Astrocyte (in vitro differentiated cells and primary cell): Measurements from ENCODE around the gene MTERF1. TPM values are rescaled to one million over a fixed set of nuclear protein-coding genes. Genes with fewer than 3 reads are reported as not detected.
A peak's percentile ranks its signal among the peaks of the same experiment; 100 is the strongest.

Experiments used
- DNase-seq: peaks from one replicate; pipeline ENCODE4 v3.0.0-alpha.2; 2010; ENCODE audit warnings: low read depth
- FAIRE-seq: peaks from 2 replicates; lab custom pipeline; 2011; peaks lifted over from hg19 to GRCh38; lab: Jason Lieb, UNC
- H2AFZ ChIP-seq: 2 replicates; pipeline ENCODE4 v1.6.0; 2012; ENCODE audit warnings: low read depth, low read length, inconsistent platforms
- H3K27ac ChIP-seq: 2 replicates; pipeline ENCODE4 v1.5.1; 2011; ENCODE audit warnings: low read depth, low read length, inconsistent platforms
- H3K27me3 ChIP-seq: 2 replicates; pipeline ENCODE4 v1.6.0; 2011; ENCODE audit warnings: low read length, inconsistent platforms; ENCODE audit not compliant: insufficient read depth
- H3K36me3 ChIP-seq: 2 replicates; pipeline ENCODE4 v1.5.1; 2011; ENCODE audit warnings: low read length, inconsistent platforms; ENCODE audit not compliant: insufficient read depth
- H3K4me1 ChIP-seq: 2 replicates; pipeline ENCODE4 v1.5.1; 2011; ENCODE audit warnings: low read length, inconsistent platforms; ENCODE audit not compliant: insufficient read depth
- H3K4me2 ChIP-seq: 2 replicates; pipeline ENCODE4 v1.6.0; 2012; ENCODE audit warnings: low read length, inconsistent platforms
- H3K4me3 ChIP-seq: 2 replicates; pipeline ENCODE4 v1.5.1; 2011; ENCODE audit warnings: low read depth, mild to moderate bottlenecking, low read length, inconsistent platforms; ENCODE audit not compliant: insufficient read depth
- H3K79me2 ChIP-seq: 2 replicates; pipeline ENCODE4 v1.6.0; 2012; ENCODE audit warnings: mild to moderate bottlenecking, low read length, inconsistent platforms; ENCODE audit not compliant: insufficient read depth
- H3K9ac ChIP-seq: 2 replicates; pipeline ENCODE4 v1.6.0; 2012; ENCODE audit warnings: mild to moderate bottlenecking, low read length, inconsistent platforms
- H3K9me3 ChIP-seq: 2 replicates; pipeline ENCODE4 v1.5.1; 2012; ENCODE audit warnings: low read depth, mild to moderate bottlenecking, low read length, inconsistent platforms; ENCODE audit not compliant: insufficient read depth
- H4K20me1 ChIP-seq: 2 replicates; pipeline ENCODE4 v1.6.0; 2012; ENCODE audit warnings: low read length, inconsistent platforms; ENCODE audit not compliant: insufficient read depth
- H3K27ac Mint-ChIP-seq: one replicate; pipeline ENCODE4 v1.8.0; 2021; ENCODE audit warnings: mild to moderate bottlenecking, mixed read lengths; ENCODE audit not compliant: unreplicated experiment
- H3K27me3 Mint-ChIP-seq: one replicate; pipeline ENCODE4 v1.8.0; 2021; ENCODE audit warnings: low read depth, mixed read lengths; ENCODE audit not compliant: unreplicated experiment
- H3K36me3 Mint-ChIP-seq: one replicate; pipeline ENCODE4 v1.8.0; 2021; ENCODE audit warnings: low read depth, mixed read lengths; ENCODE audit not compliant: unreplicated experiment
- H3K4me1 Mint-ChIP-seq: one replicate; pipeline ENCODE4 v1.8.0; 2021; ENCODE audit warnings: low read depth, mixed read lengths; ENCODE audit not compliant: unreplicated experiment
- H3K4me3 Mint-ChIP-seq: one replicate; pipeline ENCODE4 v1.8.0; 2021; ENCODE audit warnings: mild to moderate bottlenecking, moderate library complexity, mixed read lengths; ENCODE audit not compliant: unreplicated experiment
- H3K9me3 Mint-ChIP-seq: one replicate; pipeline ENCODE4 v1.8.0; 2021; ENCODE audit warnings: mild to moderate bottlenecking, mixed read lengths; ENCODE audit not compliant: unreplicated experiment
- EZH2 ChIP-seq: IDR thresholded peaks from 2 replicates; pipeline ENCODE4 v1.6.1; 2012; ENCODE audit warnings: mild to moderate bottlenecking, low read length, inconsistent platforms; ENCODE audit not compliant: insufficient read depth
- total RNA-seq: library from RNA; stranded (reverse); gene quantifications from 2 replicates; pipeline ENCODE4 v1.2.1, GENCODE V29; 2021
- TF ChIP-seq, protein P1 (sequence below): IDR thresholded peaks from 2 replicates; pipeline ENCODE4 v1.5.1; 2011; ENCODE audit warnings: low read depth, mild to moderate bottlenecking, inconsistent platforms, low read length, moderate library complexity; ENCODE audit not compliant: insufficient read depth

Gene MTERF1
- total RNA-seq, 1 donor from 2014 or later, result 10.9 TPM

- Mint-ChIP-seq H3K27ac (peak overlapping the region; percentile 91), H3K36me3 (no peaks in the 10 kb centered on the region), H3K4me1 (peaks cover 26% of the 10 kb centered on the region), H3K27me3 (no peaks in the 10 kb centered on the region), H3K4me3 (no peak overlapping the region), H3K9me3 (no peaks in the 10 kb centered on the region)
- DNase-seq, result peak; percentile 20
- H3K9ac ChIP-seq, result no peak overlapping the region
- H3K27me3 ChIP-seq, result no peaks in the 10 kb centered on the region
- H3K4me3 ChIP-seq, result no peak overlapping the region
- FAIRE-seq, result peak; percentile 9
- no peaks in the 10 kb centered on the region for H3K79me2 ChIP-seq
- H3K4me1 ChIP-seq, result peaks cover 20% of the 10 kb centered on the region
- TF ChIP-seq, protein P1, sequence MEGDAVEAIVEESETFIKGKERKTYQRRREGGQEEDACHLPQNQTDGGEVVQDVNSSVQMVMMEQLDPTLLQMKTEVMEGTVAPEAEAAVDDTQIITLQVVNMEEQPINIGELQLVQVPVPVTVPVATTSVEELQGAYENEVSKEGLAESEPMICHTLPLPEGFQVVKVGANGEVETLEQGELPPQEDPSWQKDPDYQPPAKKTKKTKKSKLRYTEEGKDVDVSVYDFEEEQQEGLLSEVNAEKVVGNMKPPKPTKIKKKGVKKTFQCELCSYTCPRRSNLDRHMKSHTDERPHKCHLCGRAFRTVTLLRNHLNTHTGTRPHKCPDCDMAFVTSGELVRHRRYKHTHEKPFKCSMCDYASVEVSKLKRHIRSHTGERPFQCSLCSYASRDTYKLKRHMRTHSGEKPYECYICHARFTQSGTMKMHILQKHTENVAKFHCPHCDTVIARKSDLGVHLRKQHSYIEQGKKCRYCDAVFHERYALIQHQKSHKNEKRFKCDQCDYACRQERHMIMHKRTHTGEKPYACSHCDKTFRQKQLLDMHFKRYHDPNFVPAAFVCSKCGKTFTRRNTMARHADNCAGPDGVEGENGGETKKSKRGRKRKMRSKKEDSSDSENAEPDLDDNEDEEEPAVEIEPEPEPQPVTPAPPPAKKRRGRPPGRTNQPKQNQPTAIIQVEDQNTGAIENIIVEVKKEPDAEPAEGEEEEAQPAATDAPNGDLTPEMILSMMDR, result no peak
- TF ChIP-seq EZH2, result no peak
- no peak overlapping the region for H3K27ac ChIP-seq
- H3K4me2 ChIP-seq, result peak overlapping the region; percentile 47
- H2AFZ ChIP-seq, result no peak overlapping the region
- no peaks in the 10 kb centered on the region for H4K20me1 ChIP-seq
- no peaks in the 10 kb centered on the region for H3K9me3 ChIP-seq
- no peaks in the 10 kb centered on the region for H3K36me3 ChIP-seq
Observed at GRCh38 chr7:91916051-91916440, 35.5 kb upstream of the MTERF1 start.

- Histone ChIP-seq H3K9ac (no peak overlapping the region), H4K20me1 (no peaks in the 10 kb centered on the region), H3K4me3 (no peak overlapping the region), H3K36me3 (no peaks in the 10 kb centered on the region), H2AFZ (no peak overlapping the region), H3K27ac (no peak overlapping the region), H3K79me2 (no peaks in the 10 kb centered on the region), H3K9me3 (no peaks in the 10 kb centered on the region), H3K27me3 (no peaks in the 10 kb centered on the region), H3K4me1 (peaks cover 20% of the 10 kb centered on the region), H3K4me2 (peak overlapping the region; percentile 47)
- H3K4me1 Mint-ChIP-seq, result peaks cover 26% of the 10 kb centered on the region
- H3K27ac Mint-ChIP-seq, result peak overlapping the region; percentile 91
- no peaks in the 10 kb centered on the region for H3K27me3 Mint-ChIP-seq
- FAIRE-seq (no peak), DNase-seq (peak; percentile 71)
- no peaks in the 10 kb centered on the region for H3K9me3 Mint-ChIP-seq
- no peak overlapping the region for H3K4me3 Mint-ChIP-seq
- no peak for TF ChIP-seq EZH2
- TF ChIP-seq, protein P1, result no peak
- no peaks in the 10 kb centered on the region for H3K36me3 Mint-ChIP-seq
Observed at GRCh38 chr7:91915401-91916050, 35.0 kb upstream of the MTERF1 start.

- H3K4me1 Mint-ChIP-seq, result peaks cover 26% of the 10 kb centered on the region
- DNase-seq, result peak; percentile 89
- no peak for FAIRE-seq
- H3K9me3 Mint-ChIP-seq, result no peaks in the 10 kb centered on the region
- Histone ChIP-seq H3K79me2 (no peaks in the 10 kb centered on the region), H3K36me3 (no peaks in the 10 kb centered on the region), H3K4me2 (peak overlapping the region; percentile 37), H3K4me1 (peaks cover 20% of the 10 kb centered on the region), H3K4me3 (no peak overlapping the region), H3K27ac (no peak overlapping the region), H3K9me3 (no peaks in the 10 kb centered on the region), H2AFZ (peak overlapping the region; percentile 3), H3K9ac (no peak overlapping the region), H3K27me3 (no peaks in the 10 kb centered on the region), H4K20me1 (no peaks in the 10 kb centered on the region)
- H3K27me3 Mint-ChIP-seq, result no peaks in the 10 kb centered on the region
- H3K4me3 Mint-ChIP-seq, result no peak overlapping the region
- no peak overlapping the region for H3K27ac Mint-ChIP-seq
- H3K36me3 Mint-ChIP-seq, result no peaks in the 10 kb centered on the region
- TF ChIP-seq, protein P1, result no peak
- no peak for TF ChIP-seq EZH2
Observed at GRCh38 chr7:91913612-91914011, 33.1 kb upstream of the MTERF1 start.
